GM18520 (cell line): ENCODE results near the gene CADPS.

ENCODE experiments used
- ATAC-seq: cut with Tn5 transposase; IDR thresholded peaks from one replicate; pipeline ENCODE4 v1.9.1; 2021; ENCODE audit not compliant: unreplicated experiment

The CADPS gene

DNA sequence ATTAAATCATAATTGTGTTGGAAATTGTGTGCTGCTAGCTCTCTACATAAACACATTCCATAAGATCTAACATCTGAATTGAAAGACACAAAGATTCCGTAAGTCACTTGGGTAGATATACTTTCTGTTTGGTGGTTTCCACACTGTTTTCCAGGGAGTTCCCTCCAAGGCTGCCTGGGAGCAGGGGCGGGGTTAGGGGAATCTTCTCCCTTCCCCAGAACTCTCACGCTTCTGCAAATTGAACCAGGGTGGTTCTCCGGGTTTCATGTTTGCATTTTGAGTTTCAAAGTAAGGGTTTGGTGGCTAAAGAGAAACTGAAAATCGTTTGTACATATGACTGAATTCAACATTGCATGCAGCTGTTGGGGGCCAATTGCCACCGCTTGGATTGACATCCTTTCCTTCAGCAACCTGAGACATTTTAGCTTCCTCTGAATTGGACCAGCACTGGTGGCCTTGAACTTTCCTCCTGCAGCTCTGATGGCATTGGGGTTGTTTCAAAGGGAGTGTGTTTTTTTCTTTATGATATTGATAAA, 309.1 kb downstream of the CADPS start:
- ATAC-seq, result no peak

DNA sequence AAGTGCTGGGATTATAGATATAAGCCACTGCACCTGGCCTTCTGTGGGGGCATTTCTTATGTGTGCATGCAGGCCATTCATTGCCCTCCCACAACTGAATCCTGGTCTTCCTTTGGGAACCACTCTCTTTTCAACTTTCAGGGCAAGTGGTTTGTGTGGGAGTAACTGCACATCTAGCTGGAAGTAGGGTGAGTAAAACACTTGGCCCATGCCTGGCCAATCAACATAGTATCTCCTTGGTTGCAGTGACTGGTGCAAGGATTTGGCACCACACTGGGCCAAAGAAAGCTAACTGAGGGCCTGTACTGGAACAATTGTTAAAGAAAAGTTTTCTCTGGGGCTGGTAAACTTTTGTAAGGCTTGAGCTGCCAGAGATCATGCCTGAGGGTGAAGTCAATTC, 312.6 kb downstream of the CADPS start:
- ATAC-seq, result no peak

DNA sequence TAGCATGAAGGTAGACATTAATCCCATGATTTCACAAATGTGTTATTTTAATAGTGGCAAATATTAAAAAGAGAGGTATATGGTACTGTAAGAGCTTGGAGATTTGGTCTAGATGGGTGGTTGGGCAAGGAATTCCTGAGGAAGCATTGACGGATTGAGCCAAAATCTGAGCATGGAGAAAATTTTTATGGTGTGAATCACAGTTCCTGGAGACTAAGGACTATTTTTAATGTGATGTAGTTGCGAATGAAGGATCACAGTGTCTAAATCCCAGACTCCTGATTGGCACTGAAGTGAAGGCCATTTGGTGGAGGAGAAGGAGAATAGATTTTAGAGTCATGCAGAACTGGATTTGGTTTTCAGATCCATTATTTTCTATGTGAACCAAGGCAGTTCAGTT, 313.2 kb downstream of the CADPS start:
- ATAC-seq, result no peak

GRCh38 chr3:62559831-62560445, 315.3 kb downstream of the CADPS start:
- no peak for ATAC-seq

- no peak for ATAC-seq
Measured at GRCh38 chr3:62558549-62559112, 316.6 kb downstream of the CADPS start.

DNA sequence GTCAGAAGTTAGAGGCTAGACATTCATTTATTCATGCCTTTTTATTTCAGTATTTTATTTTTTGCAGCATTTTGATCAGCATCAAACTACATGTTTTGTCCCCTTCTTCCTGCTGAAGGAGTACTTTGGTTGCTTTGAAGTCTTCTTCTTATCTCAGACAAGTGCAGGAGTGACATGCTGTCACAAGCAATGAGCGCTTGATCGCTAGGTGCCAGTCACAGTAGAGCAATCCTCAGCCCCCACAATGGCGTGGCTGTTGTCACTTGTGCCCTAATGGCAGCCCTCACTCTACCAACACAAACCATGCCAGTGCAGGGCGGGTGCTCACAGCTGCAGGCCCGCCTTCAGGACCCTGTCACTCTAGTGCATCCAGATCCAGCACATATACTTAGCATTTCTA, 317.2 kb downstream of the CADPS start:
- no peak for ATAC-seq

DNA sequence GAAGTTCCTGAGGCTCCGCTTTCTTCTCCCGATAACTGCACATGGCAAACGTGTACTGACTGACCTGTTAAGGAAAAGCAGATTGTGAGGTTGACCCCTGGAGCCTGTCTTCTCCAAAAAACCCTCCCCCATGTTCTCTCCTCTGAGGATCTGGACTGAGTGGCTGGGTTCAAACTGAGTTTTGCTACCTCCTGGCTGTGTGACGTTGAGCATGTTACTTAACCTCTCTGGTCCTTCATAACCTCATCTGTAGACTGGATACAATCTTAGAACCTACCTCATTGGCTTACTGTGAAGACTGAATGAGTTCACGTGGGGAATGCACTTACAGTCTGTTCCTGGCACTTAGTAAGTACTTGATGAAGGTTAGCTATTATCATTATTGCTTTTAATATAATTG, 317.8 kb downstream of the CADPS start:
- no peak for ATAC-seq

- no peak for ATAC-seq
Measured at GRCh38 chr3:62556121-62556815, 318.9 kb downstream of the CADPS start.

DNA sequence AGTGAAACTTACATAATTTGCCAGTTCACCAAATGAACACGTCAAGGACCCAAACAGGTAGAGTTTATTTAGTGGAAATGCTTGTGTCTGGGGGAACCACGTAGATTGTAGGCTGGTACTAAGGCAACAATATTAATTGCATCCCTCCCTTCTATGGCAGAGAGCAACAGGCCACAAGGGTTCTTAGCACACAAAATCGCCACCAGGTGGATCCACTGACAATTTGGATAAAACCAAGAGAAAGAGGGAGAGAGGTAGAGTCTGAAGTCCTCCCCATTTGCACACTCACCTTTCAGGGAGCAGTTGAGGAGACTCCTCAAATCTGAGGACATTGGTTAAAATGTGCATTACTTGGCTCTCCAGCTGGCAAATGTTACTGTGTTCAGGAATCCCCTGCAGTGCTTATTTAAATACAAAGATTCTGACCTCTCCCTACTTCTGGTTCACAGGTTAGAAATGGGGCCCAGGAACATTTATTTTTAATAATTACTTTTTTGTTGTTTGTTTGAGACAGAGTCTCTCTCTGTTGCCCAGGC, 320.9 kb downstream of the CADPS start:
- no peak for ATAC-seq

GRCh38 chr3:62553811-62554210, 321.4 kb downstream of the CADPS start:
- no peak for ATAC-seq

- no peak for ATAC-seq
Measured at GRCh38 chr3:62551556-62551955, 323.7 kb downstream of the CADPS start.

DNA sequence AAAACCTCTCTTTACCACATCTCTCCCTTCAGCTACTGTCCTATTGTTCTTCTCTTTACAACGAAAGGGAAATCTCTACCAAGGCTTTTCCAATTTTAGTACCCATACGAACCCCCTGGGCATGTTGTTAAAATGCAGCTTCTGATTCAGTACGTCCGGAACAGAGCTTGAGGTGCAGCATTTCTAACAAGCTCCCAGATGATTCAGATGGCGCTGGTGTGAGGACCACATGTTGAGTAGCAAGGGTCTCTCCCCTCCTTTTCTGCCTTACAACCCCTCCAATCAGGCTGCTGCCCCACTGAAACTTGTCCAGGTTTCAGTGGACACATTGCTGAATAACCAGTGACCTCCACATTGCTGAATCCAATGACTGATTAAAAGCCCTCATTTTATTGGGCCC, 324.8 kb downstream of the CADPS start:
- no peak for ATAC-seq

DNA sequence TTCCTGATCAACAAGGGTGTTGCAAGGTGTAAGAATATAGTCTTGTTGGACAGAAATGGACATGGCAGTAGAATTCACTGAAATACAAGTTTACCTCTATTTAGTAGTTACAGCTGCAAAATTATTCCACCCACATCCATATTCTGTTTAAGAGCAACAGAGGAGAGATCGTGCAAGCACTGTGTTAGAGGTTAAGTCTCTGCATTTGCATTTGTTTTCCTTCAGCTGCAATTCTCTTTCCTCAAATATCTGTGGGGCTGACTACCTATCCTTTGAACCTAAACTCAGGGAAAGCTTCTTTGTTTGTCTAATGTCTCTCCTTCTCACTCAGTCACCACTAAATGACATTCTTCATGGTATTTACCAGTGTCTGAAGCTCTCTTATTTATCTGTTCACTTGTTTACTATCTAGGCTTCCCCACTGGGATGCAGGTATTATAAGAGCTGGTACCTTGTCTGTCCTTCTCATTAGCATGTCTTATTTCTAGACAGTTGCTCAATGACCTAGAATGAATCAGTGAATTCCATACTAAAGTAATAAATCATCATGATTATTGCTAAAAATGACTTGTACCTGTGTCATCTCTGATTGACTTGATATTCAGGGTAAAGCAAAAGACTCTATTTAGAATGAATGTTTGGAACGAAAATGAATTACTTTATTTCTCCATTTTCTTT, 326.5 kb downstream of the CADPS start:
- no peak for ATAC-seq

DNA sequence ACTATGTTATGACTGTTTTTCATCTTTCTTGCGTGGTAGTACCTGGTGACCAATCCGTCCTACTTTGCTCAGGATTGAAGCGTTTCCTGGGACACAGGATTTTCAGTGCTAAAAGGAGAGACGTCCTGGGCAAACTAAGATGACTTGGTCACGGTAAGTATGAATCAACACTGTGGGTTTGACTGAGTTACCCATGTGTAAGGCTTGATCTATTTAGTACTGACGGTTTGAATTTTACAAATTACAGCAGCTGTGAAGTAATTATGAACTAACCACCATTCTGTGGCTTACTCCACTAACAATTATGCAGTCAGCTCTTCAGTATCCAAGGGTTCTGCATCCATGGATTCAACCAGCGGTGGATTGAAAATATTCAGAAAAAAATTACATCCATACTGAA, 328.9 kb downstream of the CADPS start:
- no peak for ATAC-seq

- no peak for ATAC-seq
Measured at GRCh38 chr3:62542185-62542584, 333.0 kb downstream of the CADPS start.

GRCh38 chr3:62539762-62540161, 335.5 kb downstream of the CADPS start:
- ATAC-seq, result no peak

DNA sequence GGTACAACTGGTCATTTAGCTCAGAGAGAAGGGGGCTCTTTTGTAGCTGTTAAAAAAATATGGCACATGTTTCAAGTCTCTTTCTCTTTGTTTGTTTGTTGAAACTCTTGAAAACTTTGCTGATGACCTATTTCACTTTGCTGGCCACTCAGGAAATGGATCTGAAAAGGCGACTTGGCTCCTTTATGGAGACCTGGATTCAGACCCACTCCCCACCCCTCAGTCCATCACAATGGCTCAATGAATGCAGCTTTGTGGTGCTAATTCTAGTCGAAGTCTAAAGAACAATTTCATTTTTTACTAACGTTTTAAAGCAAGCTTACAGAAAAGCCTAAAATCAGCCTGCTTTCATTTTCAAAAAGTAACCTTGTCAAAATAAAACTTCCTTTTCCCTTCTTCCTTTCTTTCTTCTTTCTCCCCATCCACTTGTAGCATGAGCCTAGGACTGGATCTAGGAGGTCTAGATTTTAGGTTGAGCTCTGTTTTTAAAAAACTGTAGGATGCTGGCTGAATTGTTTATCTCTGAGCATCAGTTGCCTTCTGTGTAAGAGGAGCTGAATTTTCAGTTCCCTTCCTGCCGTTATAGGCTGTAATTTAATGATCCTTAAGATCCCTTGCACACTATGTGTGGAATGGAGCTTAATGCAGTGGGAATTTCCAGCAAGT, 336.4 kb downstream of the CADPS start:
- ATAC-seq, result no peak

DNA sequence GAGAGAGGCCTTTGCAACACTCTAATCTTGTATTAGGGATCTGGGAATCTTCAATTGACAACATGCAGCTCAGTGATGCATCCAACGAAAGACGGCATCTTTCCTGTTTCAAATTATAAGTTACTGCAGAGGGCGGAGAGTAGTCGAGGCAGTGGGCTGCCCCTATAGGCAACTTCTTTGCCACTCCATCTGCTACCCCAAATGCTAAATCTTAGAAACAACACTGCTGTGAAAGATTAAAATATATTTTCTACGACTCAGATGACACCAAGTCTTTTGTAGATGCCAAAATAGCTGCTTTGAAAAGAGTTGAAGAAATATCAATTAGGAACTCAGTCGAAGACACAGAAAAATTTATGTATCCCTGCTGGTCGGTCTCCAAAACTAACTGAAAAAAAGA, 340.9 kb downstream of the CADPS start:
- no peak for ATAC-seq

DNA sequence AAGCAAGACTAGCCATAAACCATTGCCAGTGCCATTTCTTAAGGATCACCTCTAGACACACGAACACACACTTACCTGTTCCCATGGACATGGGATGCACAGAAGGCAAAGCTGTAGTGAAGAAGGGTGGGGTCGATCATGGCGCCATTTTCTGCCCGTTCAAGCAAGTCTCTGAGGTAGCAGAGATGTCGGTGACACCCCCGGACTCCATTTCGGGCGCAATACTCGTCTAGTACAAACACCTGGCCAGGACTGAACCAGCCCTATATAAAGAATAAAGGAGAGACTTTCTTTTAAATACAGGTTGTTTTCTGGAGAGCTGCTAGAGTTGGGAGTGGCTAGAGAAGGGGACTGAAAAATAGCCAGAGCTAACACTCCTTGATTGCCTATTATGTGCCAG, 342.4 kb downstream of the CADPS start:
- no peak for ATAC-seq

GRCh38 chr3:62531981-62532380, 343.2 kb downstream of the CADPS start:
- no peak for ATAC-seq

- no peak for ATAC-seq
Measured at GRCh38 chr3:62531493-62531892, 343.7 kb downstream of the CADPS start.
